Brain microvascular endothelial cell (primary cell): ENCODE results near the gene VASN.
"Not testable (repeated sequence)": the region's sequence is repeated elsewhere in the genome, so short reads cannot be mapped to it uniquely, and the experiment has no call there.

Experiments
- DNase-seq: peaks from one replicate; pipeline ENCODE4 v3.0.0-alpha.2; 2020
- H3K27ac ChIP-seq: fragments of 250-450 bp; sonication (Bioruptor Pico); 2 replicates; pipeline ENCODE4 v1.5.1; 2020; ENCODE audit warnings: mild to moderate bottlenecking, moderate library complexity
- H3K27me3 ChIP-seq: fragments of 250-450 bp; sonication (Bioruptor Pico); replicated peaks from 2 replicates; pipeline ENCODE4 v1.5.1; 2020; ENCODE audit warnings: mild to moderate bottlenecking
- H3K36me3 ChIP-seq: fragments of 250-450 bp; sonication (Bioruptor Pico); replicated peaks from 2 replicates; pipeline ENCODE4 v1.5.1; 2020; ENCODE audit warnings: mild to moderate bottlenecking
- H3K4me3 ChIP-seq: 2 replicates; pipeline ENCODE4 v1.5.1; 2011; ENCODE audit warnings: low read depth, mild to moderate bottlenecking, control low read depth, low read length, moderate library complexity
- CTCF ChIP-seq: IDR thresholded peaks from 2 replicates; pipeline ENCODE4 v1.5.1; 2011; ENCODE audit warnings: low read depth, mild to moderate bottlenecking, moderate library complexity, low read length, control low read depth, inconsistent platforms; ENCODE audit errors: missing control alignments
- in situ Hi-C: cut with HindIII; loops from 2 replicates; pipeline ENCODE4 v1.10.0; 2017; ENCODE audit warnings: low sequenced_read_pairs, low pct_ligation_motif_present

VASN gene

GRCh38 chr16:4391631-4392381, 20.2 kb downstream of the VASN start:
- Histone ChIP-seq H3K27me3 (no peaks in the 10 kb centered on the region), H3K36me3 (peaks cover 4% of the 10 kb centered on the region), H3K4me3 (no peak overlapping the region), H3K27ac (peak overlapping the region; percentile 18)
- no peak for DNase-seq
- in situ Hi-C loops = no loop called here
- TF ChIP-seq CTCF = no peak

- H3K36me3 ChIP-seq = peaks cover 4% of the 10 kb centered on the region
- no peak for TF ChIP-seq CTCF
- no peak overlapping the region for H3K4me3 ChIP-seq
- peak overlapping the region; percentile 18 for H3K27ac ChIP-seq
- H3K27me3 ChIP-seq = no peaks in the 10 kb centered on the region
- no peak for DNase-seq
- in situ Hi-C loops = no loop called here
These were observed 21.0 kb downstream of the VASN start for GRCh38 chr16:4392382-4393239.

GRCh38 chr16:4393240-4393600, 21.6 kb downstream of the VASN start:
- Histone ChIP-seq H3K4me3 (no peak overlapping the region), H3K27me3 (no peaks in the 10 kb centered on the region), H3K36me3 (peaks cover 4% of the 10 kb centered on the region), H3K27ac (peak overlapping the region; percentile 18)
- in situ Hi-C loops = no loop called here
- DNase-seq = no peak
- TF ChIP-seq CTCF = no peak

- H3K27ac ChIP-seq, DNase-seq, H3K4me3 ChIP-seq, in situ Hi-C loops, H3K27me3 ChIP-seq, H3K36me3 ChIP-seq: not testable (repeated sequence)
These were observed 22.2 kb downstream of the VASN start for GRCh38 chr16:4393850-4394249.

GRCh38 chr16:4395055-4395726, 23.5 kb downstream of the VASN start:
- Histone ChIP-seq H3K36me3 (peaks cover 4% of the 10 kb centered on the region), H3K27ac (no peak overlapping the region), H3K4me3 (no peak overlapping the region), H3K27me3 (no peaks in the 10 kb centered on the region)
- in situ Hi-C loops = no loop called here
- no peak for DNase-seq
- TF ChIP-seq CTCF = no peak
